ENCODE data around the gene MCC. TPM values are rescaled to one million over a fixed set of nuclear protein-coding genes. Genes with fewer than 3 reads are reported as not detected.

The MCC gene
- total RNA-seq, 4 donors from 2014 or later, result 17.1 to 90.7 (median 40.1) TPM

DNA sequence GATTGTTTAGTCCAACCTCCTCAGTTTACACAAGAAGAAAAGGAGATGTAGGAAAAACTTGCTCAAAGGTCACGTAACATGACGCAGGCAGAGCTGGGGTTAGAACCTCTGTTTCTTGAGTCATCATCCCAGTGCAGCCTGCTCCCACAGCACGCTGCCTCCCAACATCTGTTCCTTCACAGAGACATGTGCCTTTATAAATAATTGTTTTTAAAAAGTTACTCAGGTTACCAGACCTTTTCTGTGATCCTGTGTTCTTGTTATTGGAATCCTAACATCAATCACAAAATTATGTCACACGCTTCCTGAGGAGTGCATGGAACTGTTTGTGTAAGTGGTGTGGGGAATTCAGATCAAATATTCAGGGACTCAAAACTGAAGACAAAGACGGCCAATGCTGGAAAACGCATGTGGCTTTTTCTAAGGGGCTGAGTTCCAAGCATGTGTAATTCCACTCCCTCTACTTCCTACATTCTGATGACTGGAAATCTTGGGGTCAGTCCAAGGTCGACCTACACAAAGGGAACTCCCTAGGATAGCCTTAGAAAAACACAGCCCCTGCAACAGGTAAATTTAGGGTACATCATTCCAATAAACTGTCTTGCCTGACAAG lies 237.8 kb downstream of the MCC start:
- Histone ChIP-seq H3K27me3 (no peaks in the 10 kb centered on the region), H3K4me3 (no peak overlapping the region), H3K36me3 (no peaks in the 10 kb centered on the region), H3K4me1 (peaks cover 0 to 4% of the 10 kb centered on the region in 2 donors), H3K27ac (peak overlapping the region; percentile 73 to 78), H3K9me3 (no peaks in the 10 kb centered on the region)
- intact Hi-C loops (cut with DNase I; ENCODE audit: low total_unique reads), result no loop called here
- TF ChIP-seq, protein P1, sequence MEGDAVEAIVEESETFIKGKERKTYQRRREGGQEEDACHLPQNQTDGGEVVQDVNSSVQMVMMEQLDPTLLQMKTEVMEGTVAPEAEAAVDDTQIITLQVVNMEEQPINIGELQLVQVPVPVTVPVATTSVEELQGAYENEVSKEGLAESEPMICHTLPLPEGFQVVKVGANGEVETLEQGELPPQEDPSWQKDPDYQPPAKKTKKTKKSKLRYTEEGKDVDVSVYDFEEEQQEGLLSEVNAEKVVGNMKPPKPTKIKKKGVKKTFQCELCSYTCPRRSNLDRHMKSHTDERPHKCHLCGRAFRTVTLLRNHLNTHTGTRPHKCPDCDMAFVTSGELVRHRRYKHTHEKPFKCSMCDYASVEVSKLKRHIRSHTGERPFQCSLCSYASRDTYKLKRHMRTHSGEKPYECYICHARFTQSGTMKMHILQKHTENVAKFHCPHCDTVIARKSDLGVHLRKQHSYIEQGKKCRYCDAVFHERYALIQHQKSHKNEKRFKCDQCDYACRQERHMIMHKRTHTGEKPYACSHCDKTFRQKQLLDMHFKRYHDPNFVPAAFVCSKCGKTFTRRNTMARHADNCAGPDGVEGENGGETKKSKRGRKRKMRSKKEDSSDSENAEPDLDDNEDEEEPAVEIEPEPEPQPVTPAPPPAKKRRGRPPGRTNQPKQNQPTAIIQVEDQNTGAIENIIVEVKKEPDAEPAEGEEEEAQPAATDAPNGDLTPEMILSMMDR (IDR thresholded peaks at IDR 0.05), result no peak
- peak in 1 of 2 donors; percentile 5 for TF ChIP-seq POLR2A (IDR thresholded peaks at IDR 0.05)
- peak; percentile 64 to 86 for DNase-seq

DNA sequence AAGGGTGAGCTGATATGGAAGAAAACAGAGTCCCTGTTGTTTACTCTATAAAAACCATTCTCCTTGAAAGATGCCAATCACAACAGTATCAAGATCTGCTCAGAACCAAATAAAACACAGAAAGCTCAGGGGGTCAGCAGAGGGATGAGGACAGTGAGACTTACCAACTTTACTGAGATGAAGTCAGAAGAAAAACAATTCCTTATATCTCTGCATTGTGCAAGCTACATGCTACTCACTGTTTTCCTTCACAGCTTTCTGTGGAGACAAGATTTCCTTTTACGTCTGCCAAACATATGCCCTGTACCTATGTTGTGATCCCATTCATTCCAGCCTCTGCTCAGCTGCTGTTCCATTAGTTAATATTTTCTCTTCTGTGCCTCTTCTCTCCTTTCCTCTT lies 239.0 kb downstream of the MCC start:
- no peak for DNase-seq
- H3K36me3 ChIP-seq, result no peaks in the 10 kb centered on the region
- H3K9me3 ChIP-seq, result no peaks in the 10 kb centered on the region
- H3K4me1 ChIP-seq, result peaks cover 0 to 4% of the 10 kb centered on the region in 2 donors
- TF ChIP-seq, protein P1 (IDR thresholded peaks at IDR 0.05), result no peak
- TF ChIP-seq POLR2A (IDR thresholded peaks at IDR 0.05), result no peak
- H3K27me3 ChIP-seq, result no peaks in the 10 kb centered on the region
- H3K4me3 ChIP-seq, result no peak overlapping the region
- intact Hi-C loops (cut with DNase I; ENCODE audit: low total_unique reads), result no loop called here
- peak overlapping the region; percentile 73 to 78 for H3K27ac ChIP-seq

DNA sequence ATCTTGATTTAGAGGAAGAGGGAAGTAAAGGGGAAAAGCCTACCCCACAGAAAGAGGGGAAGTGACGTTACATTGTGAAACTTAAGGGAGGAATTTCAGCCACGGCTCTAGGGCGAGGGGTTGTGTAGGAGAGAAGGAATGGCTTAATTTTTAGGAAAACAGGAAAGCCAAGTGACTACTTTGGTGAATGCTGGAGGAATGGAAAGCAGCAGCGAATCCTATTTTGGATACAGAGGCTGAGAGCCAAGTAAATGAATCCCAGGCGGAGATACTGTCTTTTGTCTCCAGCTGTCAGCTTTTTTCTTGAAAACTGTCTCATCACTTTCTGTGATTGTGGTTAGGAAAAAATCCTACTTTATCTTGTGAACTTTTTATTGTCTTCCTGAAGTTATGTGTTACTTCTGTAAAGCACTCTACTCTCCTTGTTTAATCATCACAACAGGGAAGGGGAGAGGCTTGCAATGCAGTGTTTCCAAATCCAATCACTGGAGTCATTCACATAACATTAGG lies 241.8 kb downstream of the MCC start:
- peak; percentile 41 to 58 for DNase-seq

DNA sequence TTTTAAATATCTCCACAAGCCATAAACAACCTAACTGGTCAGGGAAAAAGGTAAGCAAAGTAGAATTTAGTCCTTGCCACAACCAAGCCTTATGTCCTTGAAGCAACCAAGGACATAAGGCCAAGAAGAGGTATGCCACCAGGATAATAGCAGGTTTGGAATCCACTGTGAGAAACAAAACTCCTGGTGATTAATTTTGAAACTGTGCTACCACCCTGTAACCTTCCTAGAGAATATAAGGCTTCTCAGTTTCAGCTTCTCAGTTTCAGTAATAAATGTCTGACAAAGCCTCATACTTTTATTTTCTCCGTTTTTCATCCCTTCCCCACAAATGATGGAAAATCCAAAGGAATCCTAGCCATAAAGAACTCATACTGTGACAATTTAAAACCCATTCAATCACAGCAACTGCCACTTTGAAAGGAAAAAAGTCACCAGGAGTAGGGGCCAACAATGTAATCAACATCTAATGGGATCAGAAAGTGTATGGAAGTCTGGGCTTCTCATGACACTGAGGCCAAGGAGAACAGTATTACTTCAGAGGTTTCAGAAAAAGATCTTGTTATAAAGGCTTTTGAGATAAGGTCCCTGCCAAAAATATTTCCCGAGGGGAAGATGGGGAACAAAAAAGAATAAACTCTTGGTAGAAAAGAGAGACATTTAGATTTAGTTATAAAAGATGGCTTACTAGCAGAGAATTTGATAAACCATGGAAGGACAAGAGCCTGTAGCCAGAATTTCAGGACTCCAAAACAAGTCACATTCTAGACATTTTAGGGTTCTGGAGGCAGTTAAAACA lies 242.6 kb downstream of the MCC start:
- no peaks in the 10 kb centered on the region for H3K9me3 ChIP-seq
- H3K4me3 ChIP-seq, result peak overlapping the region in 1 of 2 donors; percentile 14
- no peaks in the 10 kb centered on the region for H3K36me3 ChIP-seq
- peak overlapping the region; percentile 77 to 83 for H3K27ac ChIP-seq
- no peak for DNase-seq
- H3K4me1 ChIP-seq, result peaks cover 0 to 4% of the 10 kb centered on the region in 2 donors
- intact Hi-C loops (cut with DNase I; ENCODE audit: low total_unique reads), result no loop called here
- H3K27me3 ChIP-seq, result no peaks in the 10 kb centered on the region
- TF ChIP-seq, protein P1 (IDR thresholded peaks at IDR 0.05), result no peak
- no peak for TF ChIP-seq POLR2A (IDR thresholded peaks at IDR 0.05)

More for the DNA sequence above, 241.8 kb downstream of the MCC start:
- H3K9me3 ChIP-seq, result no peaks in the 10 kb centered on the region
- H3K4me3 ChIP-seq, result peak overlapping the region; percentile 0 to 14
- peaks cover 0 to 4% of the 10 kb centered on the region in 2 donors for H3K4me1 ChIP-seq
- TF ChIP-seq POLR2A (IDR thresholded peaks at IDR 0.05), result no peak
- TF ChIP-seq, protein P1 (IDR thresholded peaks at IDR 0.05), result no peak
- H3K27me3 ChIP-seq, result no peaks in the 10 kb centered on the region
- intact Hi-C loops (cut with DNase I; ENCODE audit: low total_unique reads), result no loop called here
- peak overlapping the region; percentile 77 to 83 for H3K27ac ChIP-seq
- no peaks in the 10 kb centered on the region for H3K36me3 ChIP-seq

DNA sequence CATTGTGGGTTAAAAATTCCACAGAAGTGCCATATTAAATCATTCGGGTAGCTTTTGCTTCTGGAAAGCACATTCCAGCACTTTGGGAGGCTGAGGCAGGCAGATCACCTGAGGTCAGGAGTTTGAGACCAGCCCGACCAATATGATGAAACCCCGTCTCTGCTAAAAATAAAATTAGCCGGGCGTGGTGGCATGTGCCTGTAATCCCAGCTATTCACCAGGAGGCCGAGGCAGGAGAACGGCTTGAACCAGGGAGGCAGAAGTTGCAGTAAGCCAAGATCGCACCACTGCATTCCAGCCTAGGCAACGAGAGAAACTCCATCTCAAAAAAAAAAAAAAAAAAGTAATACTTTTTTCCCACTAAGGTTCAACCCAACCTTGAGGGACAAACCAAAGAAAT lies 243.3 kb downstream of the MCC start:
- Histone ChIP-seq H3K27ac (peak overlapping the region; percentile 77 to 83), H3K36me3 (no peaks in the 10 kb centered on the region), H3K4me3 (no peak overlapping the region), H3K9me3 (no peaks in the 10 kb centered on the region), H3K27me3 (no peaks in the 10 kb centered on the region), H3K4me1 (peaks cover 0 to 4% of the 10 kb centered on the region in 2 donors)
- intact Hi-C loops (cut with DNase I; ENCODE audit: low total_unique reads), result no loop called here
- no peak for DNase-seq
- TF ChIP-seq POLR2A (IDR thresholded peaks at IDR 0.05), result no peak
- TF ChIP-seq, protein P1 (IDR thresholded peaks at IDR 0.05), result no peak

Measured in uterus (tissue), 4 donors.